GM12878 (cell line): ENCODE data around the gene SIL1. TPM values are rescaled to one million over a fixed set of nuclear protein-coding genes. Genes with fewer than 3 reads are reported as not detected.

Experiments used
- ATAC-seq: fragments of 200-7000 bp; cut with Tn5 transposase; 3 replicates; pipeline ENCODE4 v1.9.1; 2020; ENCODE audit warnings: mild to moderate bottlenecking, moderate library complexity
- BruUV-seq: library from RNA; stranded (reverse); fragments of 400-500 nt; replicated peaks from 2 replicates; lab custom pipeline; 2021; lab: Mats Ljungman, UMichigan
- CTCF ChIA-PET: fragments of 300-600 bp; sonication (Branson Sonifier 250); formaldehyde crosslinking; extraction: SDS; loops from one replicate; lab custom pipeline; 2021; ENCODE audit warnings: inconsistent platforms; lab: Yijun Ruan, JAX
- POLR2A ChIA-PET: fragments of 350-600 bp; formaldehyde crosslinking; extraction: SDS; loops from one replicate; lab custom pipeline; 2021; ENCODE audit warnings: inconsistent platforms; lab: Charles Lee
- RAD21 ChIA-PET: fragments of 300-600 bp; sonication (Branson Sonifier 250); formaldehyde crosslinking; loops from one replicate; lab custom pipeline; 2023; ENCODE audit warnings: antibody characterized with exemption; ENCODE audit not compliant: unreplicated experiment; lab: Charles Lee
- SMC1A ChIA-PET: fragments of 300-600 bp; sonication (Branson Sonifier 250); formaldehyde crosslinking; loops from one replicate; lab custom pipeline; 2023; ENCODE audit not compliant: unreplicated experiment, uncharacterized antibody; lab: Charles Lee
- DNase-seq: peaks from one replicate; pipeline ENCODE4 v3.0.0-alpha.2; 2011; ENCODE audit warnings: low read depth, low spot score
- FAIRE-seq: peaks from 3 replicates; lab custom pipeline; 2011; peaks lifted over from hg19 to GRCh38; lab: Jason Lieb, UNC
- H2AFZ ChIP-seq: 2 replicates; pipeline ENCODE4 v1.6.0; 2011; ENCODE audit warnings: low read depth, low read length, control low read depth; ENCODE audit not compliant: control insufficient read depth
- H3K27ac ChIP-seq: 2 replicates; pipeline ENCODE4 v1.5.1; 2011; ENCODE audit warnings: control low read depth; ENCODE audit not compliant: control insufficient read depth, insufficient read depth
- H3K27me3 ChIP-seq, 2 experiments: replicated peaks in 1 of 2; 2 replicates each; pipeline versions ENCODE4 v1.6.0 to v1.6.1; 2011; ENCODE audit warnings: low read length in 1 of 2; ENCODE audit not compliant: control insufficient read depth in 2 of 2, insufficient read depth in 2 of 2
- H3K36me3 ChIP-seq, 2 experiments: 2 replicates each; pipeline ENCODE4 v1.5.1; 2011; ENCODE audit warnings: low read length in 1 of 2; ENCODE audit not compliant: control insufficient read depth in 2 of 2, insufficient read depth in 2 of 2
- H3K4me1 ChIP-seq: 2 replicates; pipeline ENCODE4 v1.6.1; 2011; ENCODE audit warnings: mild to moderate bottlenecking, low read length, moderate library complexity, mixed read lengths; ENCODE audit not compliant: control insufficient read depth, insufficient read depth
- H3K4me2 ChIP-seq: 2 replicates; pipeline ENCODE4 v1.6.0; 2011; ENCODE audit warnings: control low read depth; ENCODE audit not compliant: control insufficient read depth, insufficient read depth
- H3K4me3 ChIP-seq: fragments of 200-600 bp; sonication (generic); 2 replicates; pipeline ENCODE4 v1.5.1; 2016
- H3K79me2 ChIP-seq: 2 replicates; pipeline ENCODE4 v1.6.0; 2011; ENCODE audit warnings: low read length; ENCODE audit not compliant: control insufficient read depth, insufficient read depth
- H3K9ac ChIP-seq: 2 replicates; pipeline ENCODE4 v1.8.0; 2011; ENCODE audit warnings: low read length, control low read depth, mixed read lengths; ENCODE audit not compliant: control insufficient read depth, insufficient read depth
- H3K9me3 ChIP-seq: replicated peaks from 3 replicates; pipeline ENCODE4 v1.5.1; 2011; ENCODE audit warnings: mild to moderate bottlenecking, low read length; ENCODE audit not compliant: control insufficient read depth, insufficient read depth
- H4K20me1 ChIP-seq: 2 replicates; pipeline ENCODE4 v1.6.0; 2011; ENCODE audit not compliant: control insufficient read depth, insufficient read depth
- CBX3 ChIP-seq: fragments of 200-600 bp; sonication (generic); IDR thresholded peaks from 2 replicates; pipeline ENCODE4 v1.6.1; 2016; ENCODE audit warnings: low read depth, borderline replicate concordance
- EP300 ChIP-seq, 2 experiments: fragments of 150-350 bp in 1 of 2; IDR thresholded peaks; 2 replicates each; pipeline ENCODE4 v1.6.1; 2011 to 2012; ENCODE audit warnings: low read depth in 2 of 2, low read length in 2 of 2, borderline replicate concordance in 1 of 2, improper control_type of control experiment in 1 of 2, inconsistent platforms in 1 of 2; ENCODE audit not compliant: control insufficient read depth in 1 of 2
- GATAD2B ChIP-seq: fragments of 450-650 bp; conservative IDR thresholded peaks from 2 replicates; pipeline ENCODE4 v1.6.1; 2017; ENCODE audit warnings: low read depth, mild to moderate bottlenecking, moderate library complexity
- HDGF ChIP-seq: fragments of 450-650 bp; IDR thresholded peaks from 2 replicates; pipeline ENCODE4 v1.6.1; 2016; ENCODE audit warnings: antibody characterized with exemption
- IRF4 ChIP-seq: IDR thresholded peaks from 2 replicates; pipeline ENCODE4 v1.6.1; 2011; ENCODE audit warnings: low read depth, low read length
- NFYB ChIP-seq: IDR thresholded peaks from 2 replicates; pipeline ENCODE4 v1.6.1; 2011; ENCODE audit warnings: low read depth, mild to moderate bottlenecking, low read length, improper control_type of control experiment, moderate library complexity; ENCODE audit not compliant: insufficient read depth
- POLR2AphosphoS2 ChIP-seq: IDR thresholded peaks from 2 replicates; pipeline ENCODE4 v1.6.1; 2011; ENCODE audit warnings: low read depth, mild to moderate bottlenecking, low read length, improper control_type of control experiment, moderate library complexity
- RBBP5 ChIP-seq: fragments of 200-600 bp; sonication (generic); conservative IDR thresholded peaks from 2 replicates; pipeline ENCODE4 v1.6.1; 2016
- RELA ChIP-seq: fragments of 450-650 bp; IDR thresholded peaks from 2 replicates; pipeline ENCODE4 v1.8.0; 2014; ENCODE audit warnings: borderline replicate concordance; ENCODE audit not compliant: partially characterized antibody
- TCF3 ChIP-seq: IDR thresholded peaks from 2 replicates; pipeline ENCODE4 v1.6.1; 2012; ENCODE audit warnings: low read depth, mild to moderate bottlenecking, low read length, borderline replicate concordance; ENCODE audit not compliant: insufficient read depth
- ZNF622 ChIP-seq: fragments of 450-650 bp; IDR thresholded peaks from 2 replicates; pipeline ENCODE4 v1.6.1; 2017; ENCODE audit warnings: mild to moderate bottlenecking, inconsistent platforms
- WGBS: methylation state at CpG from one replicate; pipeline ENCODE4 v1.1.6; 2016; ENCODE audit warnings: low lambda C conversion rate; ENCODE audit not compliant: insufficient replicate concordance, insufficient coverage; ENCODE audit errors: missing lambda C conversion rate; 5-methylcytosine and 5-hydroxymethylcytosine counted together
- in situ Hi-C: fragments of 300-500 bp; cut with MboI; formaldehyde crosslinking; loops from 9 replicates; pipeline ENCODE4 v1.14.3; 2018; ENCODE audit warnings: mixed read lengths
- intact Hi-C: fragments of 100-400 bp; cut with micrococcal nuclease; formaldehyde crosslinking; loops from one replicate; pipeline ENCODE4 v1.14.2; 2022; ENCODE audit not compliant: unreplicated experiment
- polyA plus RNA-seq, 11 experiments: library from polyadenylated mRNA; depleted of rRNA in 4 of 11; unstranded in 6 of 11; stranded (reverse) in 5 of 11; fragments of >200 nt; fragmentation: Nextera tagmentation in 4 of 11; fragmentation: Illumina TruSeq in 1 of 11; extraction: Ambion mirVana in 4 of 11; extraction: Trizol in 1 of 11; gene quantifications; 1 replicate in 1 of 11; 2 replicates in 10 of 11; pipeline versions ENCODE4 v1.2.1 to v1.2.3, GENCODE V29; 2011 to 2016; ENCODE audit warnings: inconsistent platforms in 2 of 11, missing spikeins in 2 of 11, low read depth in 1 of 11
- total RNA-seq, 4 experiments: library from RNA; depleted of rRNA in 3 of 4; stranded (reverse); fragments of >200 nt in 3 of 4; fragmentation: Illumina TruSeq in 1 of 4; extraction: Trizol in 1 of 4; gene quantifications; 2 replicates each; pipeline versions ENCODE4 v1.2.1 to v1.2.3, GENCODE V29; 2013 to 2021
- TF ChIP-seq, protein P1 (sequence below): IDR thresholded peaks from 2 replicates; pipeline ENCODE4 v1.6.1; 2011; ENCODE audit warnings: borderline replicate concordance, low read depth, mild to moderate bottlenecking, moderate library complexity, mixed read lengths, low read length; ENCODE audit not compliant: insufficient read depth; ENCODE audit errors: extremely low read length

The SIL1 gene
- total and polyA plus RNA-seq, 10 of the 15 experiments (the other 5 are each of a cell fraction or from before 2014, with no cell fraction given), result 4.1 to 49.8 (median 29.4) TPM

DNA sequence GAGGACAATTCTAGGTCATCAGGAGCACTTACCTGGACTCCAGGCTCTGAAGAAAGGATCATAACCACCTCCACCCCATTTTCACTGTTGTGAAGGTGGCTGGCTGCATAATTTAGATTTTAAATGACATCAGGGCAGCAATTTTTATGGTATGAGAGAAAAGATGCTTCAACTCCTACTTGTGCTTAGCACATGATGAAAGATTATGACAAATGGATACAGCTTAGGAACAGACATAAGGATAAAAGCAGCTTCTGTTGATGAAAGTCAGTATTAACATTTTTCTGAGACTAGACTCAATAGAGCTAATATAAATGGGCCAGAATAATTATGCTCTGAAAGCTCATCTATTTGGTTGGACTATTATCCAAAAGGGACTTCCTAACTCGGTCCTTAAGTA, 72.2 kb downstream of the SIL1 start:
- H3K4me1 ChIP-seq, result no peaks in the 10 kb centered on the region
- no peak for ATAC-seq
- H3K9me3 ChIP-seq, result no peaks in the 10 kb centered on the region
- SMC1A ChIA-PET, result interaction anchor here (0.7 to 1.6 kb wide), 4 partner anchors 9 to 21 kb away, joined by 3 to 7 read pairs (median 4); no protein-coding TSS in a partner anchor
- TF ChIP-seq, protein P1, sequence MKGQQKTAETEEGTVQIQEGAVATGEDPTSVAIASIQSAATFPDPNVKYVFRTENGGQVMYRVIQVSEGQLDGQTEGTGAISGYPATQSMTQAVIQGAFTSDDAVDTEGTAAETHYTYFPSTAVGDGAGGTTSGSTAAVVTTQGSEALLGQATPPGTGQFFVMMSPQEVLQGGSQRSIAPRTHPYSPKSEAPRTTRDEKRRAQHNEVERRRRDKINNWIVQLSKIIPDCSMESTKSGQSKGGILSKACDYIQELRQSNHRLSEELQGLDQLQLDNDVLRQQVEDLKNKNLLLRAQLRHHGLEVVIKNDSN, result no peak
- TF ChIP-seq ZNF622 (no peak), HDGF (no peak), GATAD2B (no peak), RBBP5 (no peak), TCF3 (no peak), RELA (no peak), NFYB (no peak), IRF4 (no peak), POLR2AphosphoS2 (no peak), EP300 (IDR thresholded peaks at IDR 0.05; ENCODE audit: borderline replicate concordance in 1 of 2, control insufficient read depth in 1 of 2, low read depth in 2 of 2, low read length in 2 of 2) (no peak), CBX3 (no peak)
- H3K9ac ChIP-seq, result no peak overlapping the region
- H4K20me1 ChIP-seq, result no peaks in the 10 kb centered on the region
- H3K4me3 ChIP-seq, result no peak overlapping the region
- intact Hi-C loops (no loop called here), in situ Hi-C loops (no loop called here)
- peaks cover 0 to 21% of the 10 kb centered on the region in 2 experiments for H3K36me3 ChIP-seq
- H2AFZ ChIP-seq, result no peak overlapping the region
- FAIRE-seq, result no peak
- no peak for DNase-seq
- H3K27ac ChIP-seq, result no peak overlapping the region
- no peaks in the 10 kb centered on the region for H3K79me2 ChIP-seq
- no TSS peak for BruUV-seq
- WGBS, result 35% methylated on average over 1 of the region's 1 CpG
- no peaks in the 10 kb centered on the region for H3K27me3 ChIP-seq
- no peak overlapping the region for H3K4me2 ChIP-seq
- CTCF ChIA-PET, result no interaction called here
- POLR2A ChIA-PET, result interaction anchor here (0.6 to 0.7 kb wide), 2 partner anchors 11 to 74 kb away, joined by 3 read pairs; no protein-coding TSS in a partner anchor
- RAD21 ChIA-PET, result interaction anchor here (1.5 kb wide), 1 partner anchor 9 kb away, joined by 4 read pairs; no protein-coding TSS in a partner anchor
